ENCODE data around the gene AKR1B1. TPM values are rescaled to one million over a fixed set of nuclear protein-coding genes. Genes with fewer than 3 reads are reported as not detected.

AKR1B1 gene
- total and polyA plus RNA-seq, 2 experiments from 2014 or later: 61.0 to 164 TPM

- no peaks in the 10 kb centered on the region for H3F3A ChIP-seq (ENCODE audit: insufficient read depth)
- no peaks in the 10 kb centered on the region for H3K27me3 ChIP-seq (replicated peaks; ENCODE audit: insufficient read depth)
- H3K9ac ChIP-seq: no peak overlapping the region
- H3K27ac ChIP-seq: no peak overlapping the region
- H3K79me2 ChIP-seq (ENCODE audit: insufficient read depth): no peaks in the 10 kb centered on the region
- no peak for TF ChIP-seq EZH2phosphoT487 (IDR thresholded peaks at IDR 0.05; ENCODE audit: insufficient read depth, low read depth)
- no peak for TF ChIP-seq EZH2 (IDR thresholded peaks at IDR 0.05; ENCODE audit: insufficient read depth, poor library complexity, severe bottlenecking)
- no peak overlapping the region for H2AFZ ChIP-seq
- no peaks in the 10 kb centered on the region for H4K20me1 ChIP-seq (ENCODE audit: insufficient read depth)
- H3K9me3 ChIP-seq (ENCODE audit: low read depth): no peaks in the 10 kb centered on the region
- DNase-seq: no peak
- H3K4me1 ChIP-seq (ENCODE audit: insufficient read depth): peaks cover 15% of the 10 kb centered on the region
- H3K36me3 ChIP-seq (ENCODE audit: low read depth): no peaks in the 10 kb centered on the region
- in situ Hi-C loops (cut with MboI): loop anchor here (25.0 kb wide), 1 partner anchor 282 kb away; the partner anchor contains the start of gene LRGUK
- H3K4me2 ChIP-seq (ENCODE audit: unreplicated experiment): no peak overlapping the region
- H3K4me3 ChIP-seq: no peak overlapping the region
- H3K9me2 ChIP-seq (ENCODE audit: insufficient read depth): no peaks in the 10 kb centered on the region
- WGBS, 2 experiments (ENCODE audit: low coverage in 1 of 2, low lambda C conversion rate in 2 of 2, missing lambda C conversion rate in 2 of 2): 73 to 79% methylated on average over 3 of the region's 3 CpGs
Measured at GRCh38 chr7:134419085-134419484, 39.8 kb downstream of the AKR1B1 start.

- Histone ChIP-seq H3K27ac (no peak overlapping the region), H3K36me3 (ENCODE audit: low read depth) (no peaks in the 10 kb centered on the region), H3K79me2 (ENCODE audit: insufficient read depth) (no peaks in the 10 kb centered on the region), H3K4me2 (ENCODE audit: unreplicated experiment) (no peak overlapping the region), H4K20me1 (ENCODE audit: insufficient read depth) (no peaks in the 10 kb centered on the region), H2AFZ (no peak overlapping the region), H3K27me3 (replicated peaks; ENCODE audit: insufficient read depth) (peaks cover 6% of the 10 kb centered on the region; the same call in 1 of the 2 replicates), H3K9ac (no peak overlapping the region), H3K9me2 (ENCODE audit: insufficient read depth) (no peaks in the 10 kb centered on the region), H3K4me3 (no peak overlapping the region), H3F3A (ENCODE audit: insufficient read depth) (no peaks in the 10 kb centered on the region), H3K4me1 (ENCODE audit: insufficient read depth) (peaks cover 7% of the 10 kb centered on the region), H3K9me3 (ENCODE audit: low read depth) (no peaks in the 10 kb centered on the region)
- no peak for DNase-seq
- TF ChIP-seq EZH2 (IDR thresholded peaks at IDR 0.05; ENCODE audit: insufficient read depth, poor library complexity, severe bottlenecking) (no peak), EZH2phosphoT487 (IDR thresholded peaks at IDR 0.05; ENCODE audit: insufficient read depth, low read depth) (no peak)
- in situ Hi-C loops (cut with MboI): loop anchor here (25.0 kb wide), 1 partner anchor 278 kb away; the partner anchor contains the start of gene LRGUK
Measured at GRCh38 chr7:134415700-134416099, 43.2 kb downstream of the AKR1B1 start.

GRCh38 chr7:134414109-134414508, 44.8 kb downstream of the AKR1B1 start:
- WGBS, 2 experiments (ENCODE audit: low coverage in 1 of 2, low lambda C conversion rate in 2 of 2, missing lambda C conversion rate in 2 of 2): 25 to 30% methylated on average over 4 of the region's 4 CpGs
- no peaks in the 10 kb centered on the region for H3K9me2 ChIP-seq (ENCODE audit: insufficient read depth)
- H3K4me2 ChIP-seq (ENCODE audit: unreplicated experiment): no peak overlapping the region
- no peaks in the 10 kb centered on the region for H3K79me2 ChIP-seq (ENCODE audit: insufficient read depth)
- in situ Hi-C loops (cut with MboI): loop anchor here (25.0 kb wide), 1 partner anchor 277 kb away; the partner anchor contains the start of gene LRGUK
- no peaks in the 10 kb centered on the region for H3K36me3 ChIP-seq (ENCODE audit: low read depth)
- no peak overlapping the region for H3K9ac ChIP-seq
- H3K27me3 ChIP-seq (replicated peaks; ENCODE audit: insufficient read depth): peaks cover 6% of the 10 kb centered on the region; the same call in 1 of the 2 replicates
- no peak for DNase-seq
- no peaks in the 10 kb centered on the region for H3F3A ChIP-seq (ENCODE audit: insufficient read depth)
- H3K4me3 ChIP-seq: no peak overlapping the region
- no peaks in the 10 kb centered on the region for H3K4me1 ChIP-seq (ENCODE audit: insufficient read depth)
- no peaks in the 10 kb centered on the region for H3K9me3 ChIP-seq (ENCODE audit: low read depth)
- no peak overlapping the region for H3K27ac ChIP-seq
- no peaks in the 10 kb centered on the region for H4K20me1 ChIP-seq (ENCODE audit: insufficient read depth)
- no peak overlapping the region for H2AFZ ChIP-seq
- TF ChIP-seq EZH2 (IDR thresholded peaks at IDR 0.05; ENCODE audit: insufficient read depth, poor library complexity, severe bottlenecking): no peak
- no peak for TF ChIP-seq EZH2phosphoT487 (IDR thresholded peaks at IDR 0.05; ENCODE audit: insufficient read depth, low read depth)

GRCh38 chr7:134407311-134407710, 51.6 kb downstream of the AKR1B1 start:
- no peak overlapping the region for H3K4me2 ChIP-seq (ENCODE audit: unreplicated experiment)
- H3F3A ChIP-seq (ENCODE audit: insufficient read depth): no peaks in the 10 kb centered on the region
- 23 to 25% methylated on average over 3 of the region's 3 CpGs for WGBS, 2 experiments (ENCODE audit: low coverage in 1 of 2, low lambda C conversion rate in 2 of 2, missing lambda C conversion rate in 2 of 2)
- H2AFZ ChIP-seq: no peak overlapping the region
- H3K9me3 ChIP-seq (ENCODE audit: low read depth): no peaks in the 10 kb centered on the region
- H3K27me3 ChIP-seq (replicated peaks; ENCODE audit: insufficient read depth): peaks cover 11% of the 10 kb centered on the region
- no peaks in the 10 kb centered on the region for H3K9me2 ChIP-seq (ENCODE audit: insufficient read depth)
- H3K9ac ChIP-seq: no peak overlapping the region
- DNase-seq: no peak
- TF ChIP-seq EZH2phosphoT487 (IDR thresholded peaks at IDR 0.05; ENCODE audit: insufficient read depth, low read depth) (no peak), EZH2 (IDR thresholded peaks at IDR 0.05; ENCODE audit: insufficient read depth, poor library complexity, severe bottlenecking) (no peak)
- no peak overlapping the region for H3K4me3 ChIP-seq
- no peaks in the 10 kb centered on the region for H3K79me2 ChIP-seq (ENCODE audit: insufficient read depth)
- no peaks in the 10 kb centered on the region for H4K20me1 ChIP-seq (ENCODE audit: insufficient read depth)
- in situ Hi-C loops (cut with MboI): loop anchor here (25.0 kb wide), 1 partner anchor 270 kb away; the partner anchor contains the start of gene LRGUK
- H3K27ac ChIP-seq: no peak overlapping the region
- H3K4me1 ChIP-seq (ENCODE audit: insufficient read depth): no peaks in the 10 kb centered on the region
- no peaks in the 10 kb centered on the region for H3K36me3 ChIP-seq (ENCODE audit: low read depth)

DNA sequence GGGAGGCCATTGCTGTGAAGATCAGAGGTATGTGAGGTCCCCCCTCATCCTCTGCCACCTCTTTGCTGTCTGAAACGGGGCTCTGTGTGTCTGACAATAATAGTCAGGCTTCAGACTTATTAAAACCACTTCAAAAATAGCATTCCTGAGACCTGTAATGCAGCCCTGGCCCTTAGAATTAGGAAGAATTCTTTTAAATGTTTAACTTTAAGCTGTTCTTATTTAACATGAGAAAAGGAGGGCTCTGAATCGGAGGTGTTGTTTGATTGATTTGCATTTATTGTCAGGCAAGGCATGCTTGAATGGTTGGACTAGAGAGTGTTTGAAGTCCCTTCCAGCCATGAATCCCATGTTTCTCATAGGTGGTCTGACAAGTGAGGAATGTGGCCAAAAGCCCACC, 52.5 kb downstream of the AKR1B1 start:
- no peak for DNase-seq
- Histone ChIP-seq H4K20me1 (ENCODE audit: insufficient read depth) (no peaks in the 10 kb centered on the region), H3K4me3 (no peak overlapping the region), H3K4me1 (ENCODE audit: insufficient read depth) (no peaks in the 10 kb centered on the region), H3K27ac (no peak overlapping the region), H3K9me3 (ENCODE audit: low read depth) (no peaks in the 10 kb centered on the region), H3K36me3 (ENCODE audit: low read depth) (no peaks in the 10 kb centered on the region), H3K27me3 (replicated peaks; ENCODE audit: insufficient read depth) (peaks cover 11% of the 10 kb centered on the region), H3F3A (ENCODE audit: insufficient read depth) (no peaks in the 10 kb centered on the region), H3K9me2 (ENCODE audit: insufficient read depth) (no peaks in the 10 kb centered on the region), H3K4me2 (ENCODE audit: unreplicated experiment) (no peak overlapping the region), H3K79me2 (ENCODE audit: insufficient read depth) (no peaks in the 10 kb centered on the region), H2AFZ (no peak overlapping the region), H3K9ac (no peak overlapping the region)
- in situ Hi-C loops (cut with MboI): loop anchor here (25.0 kb wide), 1 partner anchor 269 kb away; the partner anchor contains the start of gene LRGUK
- WGBS, 2 experiments (ENCODE audit: low coverage in 1 of 2, low lambda C conversion rate in 2 of 2, missing lambda C conversion rate in 2 of 2): 9 to 15% methylated on average over 2 of the region's 2 CpGs
- TF ChIP-seq EZH2 (IDR thresholded peaks at IDR 0.05; ENCODE audit: insufficient read depth, poor library complexity, severe bottlenecking) (no peak), EZH2phosphoT487 (IDR thresholded peaks at IDR 0.05; ENCODE audit: insufficient read depth, low read depth) (no peak)

Data from GM23248 (cell line).